HG03159 (cell line): ENCODE results near the gene NELFB.

ENCODE experiments used
- ATAC-seq: cut with Tn5 transposase; IDR thresholded peaks from one replicate; pipeline ENCODE4 v1.9.1; 2021; ENCODE audit warnings: mild to moderate bottlenecking, moderate library complexity; ENCODE audit not compliant: unreplicated experiment

The NELFB gene

DNA sequence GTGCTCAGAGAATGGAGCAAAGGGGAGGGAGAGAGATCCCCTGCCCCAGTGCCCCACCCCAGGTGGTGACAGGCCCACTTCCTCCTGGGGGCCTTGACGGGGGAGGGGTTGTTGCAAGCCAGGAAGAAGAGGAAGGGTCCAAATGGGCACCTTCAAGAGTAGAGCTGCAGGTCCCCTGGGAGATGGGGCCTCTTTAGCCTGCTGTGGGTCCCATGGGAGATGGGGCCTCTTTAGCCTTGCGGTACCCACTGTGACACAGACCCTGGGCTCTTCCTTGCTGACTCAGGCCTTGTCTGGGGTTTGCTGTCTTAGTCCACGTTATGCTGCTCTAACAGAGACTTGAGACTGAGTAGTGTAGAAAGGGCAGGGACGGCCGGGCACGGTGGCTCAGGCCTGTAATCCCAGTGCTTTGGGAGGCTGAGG, 12.8 kb downstream of the NELFB start:
- no peak for ATAC-seq

DNA sequence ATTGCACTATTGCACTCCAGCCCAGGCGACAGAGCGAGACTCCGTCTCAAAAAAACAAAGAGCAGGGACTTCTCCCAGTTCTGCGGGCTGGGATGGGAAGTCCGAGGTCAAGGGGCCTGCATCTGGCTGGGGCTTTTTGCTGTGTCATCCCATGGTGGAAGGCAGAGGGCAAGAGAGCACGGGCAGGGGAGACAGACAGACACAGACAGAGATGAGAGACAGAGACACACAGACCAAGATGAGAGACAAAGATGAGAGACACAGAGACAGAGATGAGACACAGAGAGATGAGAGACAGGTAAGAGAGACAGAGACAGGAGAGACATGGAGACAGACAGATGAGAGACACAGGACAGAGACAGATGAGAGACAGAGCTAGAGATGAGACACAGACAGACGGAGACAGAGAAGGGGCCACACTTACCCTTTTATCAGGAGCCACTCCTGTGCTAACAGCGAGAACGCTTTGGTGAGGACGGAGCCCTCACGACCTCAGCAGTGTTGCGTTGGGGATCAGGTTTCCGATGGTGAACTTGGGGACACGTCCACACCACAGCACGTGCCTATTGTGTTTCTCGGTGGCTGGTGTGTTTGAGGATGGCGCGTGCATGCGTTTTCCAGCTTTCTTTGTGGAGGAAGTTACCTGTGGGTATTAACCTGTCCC, 13.5 kb downstream of the NELFB start:
- no peak for ATAC-seq

DNA sequence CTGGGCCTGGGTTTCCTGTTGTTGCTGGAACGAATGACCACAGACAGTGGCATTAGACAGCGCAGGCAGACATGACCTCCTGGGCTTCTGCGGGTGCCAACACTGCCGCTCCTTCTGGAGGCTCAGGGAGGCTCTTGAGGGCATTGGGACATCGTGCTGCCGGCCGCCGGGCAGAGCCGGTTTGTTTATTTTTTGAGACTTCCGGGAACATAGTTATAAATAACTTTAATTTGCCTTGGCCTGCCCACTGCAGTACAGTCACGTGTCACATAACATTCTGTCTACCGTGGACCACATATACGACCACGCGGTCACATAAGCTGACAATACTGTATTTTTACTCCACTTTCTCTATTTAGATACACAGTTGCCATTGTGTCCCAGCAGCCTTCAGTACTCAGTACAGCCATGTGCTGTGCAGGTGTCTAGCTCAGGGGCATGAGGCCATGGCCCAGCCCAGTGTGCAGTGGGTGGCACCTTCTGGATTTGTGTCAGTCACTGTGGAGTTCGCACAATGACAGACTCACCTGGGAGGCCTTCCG, 14.2 kb downstream of the NELFB start:
- ATAC-seq, result no peak

DNA sequence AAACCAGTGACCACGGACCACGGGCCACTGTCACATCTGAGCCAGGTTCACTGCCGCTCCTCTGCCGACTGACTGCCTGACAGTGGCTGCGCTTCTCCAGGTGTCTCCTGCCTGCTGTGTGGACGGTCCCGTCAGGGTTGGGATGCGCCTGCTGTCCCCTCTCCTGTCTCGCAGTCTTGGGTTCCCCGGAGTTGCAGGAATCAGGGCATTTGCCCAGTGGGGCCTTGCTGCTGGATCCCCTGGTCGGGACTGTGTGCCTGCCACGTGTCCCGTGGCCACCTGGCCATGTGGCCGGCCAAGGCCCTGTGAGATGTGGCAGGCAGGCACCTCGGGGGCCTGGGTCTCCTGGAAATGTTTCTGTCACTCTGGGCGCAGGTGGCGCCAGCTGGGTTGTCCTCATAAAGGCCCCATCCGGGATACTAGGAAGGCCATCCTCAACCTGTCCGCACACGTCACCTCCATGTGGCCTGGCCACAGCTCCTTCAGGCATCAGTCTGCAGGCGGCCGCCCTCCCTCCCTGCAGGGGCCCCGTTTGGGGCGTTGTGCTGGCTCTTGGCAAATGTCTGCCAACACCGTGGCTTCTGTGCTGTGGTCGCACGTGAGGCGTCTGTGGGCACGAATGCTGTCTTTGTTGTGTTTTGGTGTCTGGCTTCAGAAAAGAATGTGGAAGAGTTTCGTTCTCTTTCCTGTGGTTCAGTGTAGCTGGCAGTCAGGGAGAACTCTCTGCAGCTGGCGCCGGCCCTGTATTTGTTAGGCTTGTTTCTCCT, 16.0 kb downstream of the NELFB start:
- ATAC-seq, result no peak

DNA sequence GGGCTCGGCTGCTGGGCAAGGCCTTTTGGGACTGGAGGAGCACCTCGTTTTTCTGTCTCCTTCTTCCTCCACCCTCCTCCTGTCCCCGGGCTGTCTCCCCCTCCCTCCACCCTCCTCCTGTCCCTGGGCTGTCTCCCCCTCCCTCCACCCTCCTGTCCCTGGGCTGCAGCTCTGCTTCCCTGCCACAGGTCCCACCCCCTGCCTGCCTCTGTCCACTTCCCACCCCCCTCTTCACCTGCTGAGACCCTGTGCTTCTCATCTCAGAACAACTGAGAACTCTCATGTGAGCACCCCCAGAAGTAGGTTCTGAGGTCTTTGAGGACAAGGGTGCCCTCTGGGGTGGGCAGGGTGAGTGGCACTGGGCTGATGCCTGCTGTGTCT, 16.6 kb downstream of the NELFB start:
- ATAC-seq, result no peak

DNA sequence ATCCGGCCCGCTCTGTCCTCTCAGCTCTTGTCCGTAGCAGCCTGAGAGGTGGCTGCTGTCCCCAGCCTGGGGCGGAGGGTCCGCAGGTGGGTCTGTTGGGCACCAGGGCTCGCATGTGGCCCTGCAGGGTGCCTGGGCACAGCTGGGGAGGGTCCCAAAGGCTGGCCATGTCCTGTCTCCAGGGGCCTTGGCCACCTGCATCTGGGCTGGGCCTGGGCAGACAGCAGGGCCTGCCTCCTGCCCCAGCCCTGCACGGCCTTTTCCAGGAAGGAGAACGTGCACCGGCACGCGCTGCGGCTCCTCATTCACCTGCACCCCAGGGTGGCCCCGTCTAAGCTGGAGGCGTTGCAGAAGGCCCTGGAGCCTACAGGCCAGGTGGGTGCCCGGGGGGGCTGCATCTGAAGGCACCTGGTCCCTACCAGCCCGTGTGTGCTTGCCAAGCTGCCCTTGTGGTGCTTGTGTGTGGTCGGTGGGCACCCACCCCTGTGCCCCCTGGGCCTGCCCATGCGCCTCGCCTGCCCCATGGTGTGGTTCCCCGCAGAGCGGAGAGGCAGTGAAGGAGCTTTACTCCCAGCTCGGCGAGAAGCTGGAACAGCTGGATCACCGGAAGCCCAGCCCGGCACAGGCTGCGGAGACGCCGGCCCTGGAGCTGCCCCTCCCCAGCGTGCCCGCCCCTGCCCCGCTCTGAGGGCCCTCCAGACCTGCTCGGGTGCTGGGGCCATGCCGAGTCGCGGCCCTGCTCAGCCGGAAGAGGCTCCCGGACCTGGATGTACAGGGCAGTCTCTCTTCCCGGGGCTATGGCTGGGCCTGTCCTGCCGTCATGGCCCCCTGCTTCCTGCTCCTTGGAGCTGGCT, 17.3 kb downstream of the NELFB start:
- ATAC-seq, result no peak

DNA sequence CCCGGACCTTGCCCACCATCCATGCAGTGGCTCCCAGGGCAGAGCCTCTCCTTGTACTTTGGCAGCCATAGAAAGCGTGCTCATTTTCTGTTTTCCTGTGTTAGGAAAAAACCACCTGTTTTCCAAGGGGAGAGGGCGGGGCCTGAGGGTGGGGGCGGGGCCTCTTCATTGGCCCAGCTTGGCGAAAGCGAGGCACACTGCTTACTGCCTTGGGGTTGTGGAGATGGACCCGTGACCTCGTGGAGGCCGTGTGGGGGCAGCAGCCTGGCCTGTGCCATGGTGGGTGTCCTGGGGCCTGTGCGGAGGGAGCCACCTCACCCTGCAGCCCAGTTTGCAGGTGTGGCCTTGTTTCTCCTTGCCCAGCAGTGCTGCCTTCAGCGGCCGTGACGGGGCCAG, 18.0 kb downstream of the NELFB start:
- ATAC-seq, result no peak

DNA sequence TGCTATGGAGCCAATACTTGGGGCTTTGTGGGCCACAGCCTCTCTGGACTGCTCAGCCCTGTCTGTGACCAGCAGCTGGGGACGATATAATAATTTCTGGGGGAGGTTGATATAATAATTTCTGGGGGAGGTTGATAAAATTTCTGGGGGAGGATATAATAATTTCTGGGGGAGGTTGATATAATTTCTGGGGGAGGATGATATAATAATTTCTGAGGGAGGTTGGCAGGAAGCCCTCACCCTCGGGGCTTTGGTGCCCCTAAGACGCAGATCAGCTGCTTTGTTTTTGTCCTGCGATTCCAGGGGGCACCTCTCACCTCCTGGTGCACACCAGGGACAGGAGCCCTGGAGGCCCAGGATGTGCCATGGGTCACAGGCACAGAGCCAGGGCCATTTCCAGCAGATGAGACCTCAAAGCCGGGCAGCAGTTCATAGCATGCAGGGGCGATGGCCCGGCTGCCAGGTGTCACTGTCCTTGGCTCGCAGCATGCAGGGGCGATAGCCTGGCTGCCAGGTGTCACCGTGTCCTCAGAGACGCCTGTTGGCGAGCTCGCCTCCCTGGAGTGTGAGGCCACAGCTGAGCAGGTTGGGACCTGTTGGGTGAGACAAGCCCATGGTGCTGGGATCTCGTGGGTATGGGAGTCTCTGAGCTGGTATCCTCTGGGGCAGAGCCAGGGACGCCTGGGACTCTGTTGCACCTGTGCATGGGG, 18.6 kb downstream of the NELFB start:
- no peak for ATAC-seq

DNA sequence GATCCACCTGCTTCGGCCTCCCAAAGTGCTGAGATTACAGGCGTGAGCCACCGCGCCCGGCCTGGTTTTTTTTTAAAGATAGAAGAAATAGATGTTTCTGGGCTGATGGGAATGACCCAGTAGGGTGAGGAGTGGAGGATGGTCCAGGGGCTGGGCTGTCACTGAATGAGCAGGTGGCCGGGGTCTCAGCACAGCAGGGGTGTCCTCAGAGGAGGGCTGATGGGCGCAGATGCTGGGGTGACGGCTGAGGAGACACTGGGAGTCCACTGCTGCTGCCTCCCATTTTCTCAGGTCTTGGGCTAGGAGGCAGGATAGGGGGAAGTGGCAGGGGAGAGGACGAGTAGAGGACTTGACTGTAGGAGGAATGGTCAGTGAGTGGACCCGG, 20.1 kb downstream of the NELFB start:
- ATAC-seq, result no peak

DNA sequence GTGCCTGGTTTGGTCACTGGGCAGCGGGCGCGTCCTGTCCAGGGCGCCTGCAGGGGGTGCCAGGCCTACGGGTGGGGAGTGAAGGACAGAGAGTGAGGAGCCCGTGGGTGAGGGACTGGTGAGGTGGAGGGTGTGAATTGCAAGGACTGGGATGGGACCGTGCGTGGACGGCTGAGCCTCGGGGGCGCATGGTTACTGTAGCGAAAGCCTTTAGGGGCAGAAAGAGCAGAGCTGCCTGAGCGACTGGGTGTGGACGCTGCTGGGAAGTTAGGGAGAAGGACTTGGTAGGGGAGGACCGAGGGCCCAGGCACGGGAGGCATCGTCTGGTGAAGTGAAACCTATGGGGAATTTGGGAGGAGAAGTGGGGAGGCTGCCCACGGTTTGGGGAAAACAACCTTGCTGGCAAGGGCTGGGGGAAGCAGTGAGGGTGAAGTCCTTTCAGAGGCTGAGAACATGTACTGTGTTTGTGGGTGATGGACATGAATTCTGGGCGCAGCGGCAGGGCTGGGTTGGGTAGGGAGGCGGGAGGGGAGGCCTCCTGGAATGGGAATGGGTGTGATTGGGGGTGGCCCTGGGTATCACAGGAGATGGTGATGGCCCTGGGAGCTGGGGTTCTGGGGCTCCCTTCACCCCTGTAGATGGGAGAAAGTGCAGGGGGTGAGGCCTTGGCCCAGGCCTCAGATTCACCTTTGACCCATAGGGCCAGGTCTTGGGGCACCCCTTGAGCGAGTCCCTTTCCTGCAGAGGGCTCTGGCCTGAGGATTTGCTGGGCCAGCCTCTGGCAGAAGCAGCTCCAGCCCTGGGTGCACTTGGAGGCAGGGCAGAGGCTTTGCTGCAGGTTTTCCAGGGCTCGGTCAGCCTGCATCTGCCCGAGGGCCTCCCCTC, 20.7 kb downstream of the NELFB start:
- no peak for ATAC-seq

DNA sequence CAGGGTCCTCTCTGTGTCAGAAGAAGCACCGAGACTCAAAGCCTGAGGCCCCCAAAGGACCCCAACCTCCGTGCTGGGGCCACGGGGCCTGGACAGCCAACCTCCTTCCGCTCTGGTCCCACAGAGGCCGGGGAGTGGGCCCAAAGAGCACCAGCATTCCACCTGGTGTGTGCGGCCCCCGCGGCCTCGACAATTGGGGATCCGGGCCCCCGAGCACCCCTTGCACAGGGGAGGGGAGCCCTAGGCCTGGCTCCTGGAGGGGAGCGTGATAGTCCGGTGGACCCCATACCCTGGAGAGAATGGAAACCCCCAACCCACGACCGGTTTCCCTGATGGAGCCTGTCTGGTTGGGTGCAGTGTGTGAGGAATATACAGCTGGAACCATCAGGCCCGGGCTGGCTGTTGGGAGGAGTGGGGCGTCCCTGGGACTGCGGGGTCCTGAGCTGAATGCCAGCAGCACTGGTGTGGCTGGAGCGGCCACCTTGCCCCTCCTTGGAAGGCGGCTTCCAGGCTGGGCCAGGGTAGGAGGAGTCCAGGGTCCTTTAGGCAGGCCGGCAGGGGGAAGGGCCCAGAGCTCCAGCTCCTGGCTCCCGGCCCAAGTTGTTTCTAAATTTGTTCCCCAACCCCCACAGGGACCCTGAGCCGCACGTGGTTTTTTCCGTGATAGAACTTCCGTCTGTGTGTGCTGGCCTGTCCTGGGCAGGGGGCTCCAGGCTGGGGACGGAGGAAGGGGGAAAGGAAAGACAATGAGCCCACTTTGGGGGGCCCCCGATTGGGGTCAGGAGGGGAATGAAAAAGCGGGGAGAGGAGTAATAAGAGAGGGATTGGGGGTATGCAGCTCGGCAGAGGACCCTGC, 21.6 kb downstream of the NELFB start:
- ATAC-seq, result peak; percentile 16

DNA sequence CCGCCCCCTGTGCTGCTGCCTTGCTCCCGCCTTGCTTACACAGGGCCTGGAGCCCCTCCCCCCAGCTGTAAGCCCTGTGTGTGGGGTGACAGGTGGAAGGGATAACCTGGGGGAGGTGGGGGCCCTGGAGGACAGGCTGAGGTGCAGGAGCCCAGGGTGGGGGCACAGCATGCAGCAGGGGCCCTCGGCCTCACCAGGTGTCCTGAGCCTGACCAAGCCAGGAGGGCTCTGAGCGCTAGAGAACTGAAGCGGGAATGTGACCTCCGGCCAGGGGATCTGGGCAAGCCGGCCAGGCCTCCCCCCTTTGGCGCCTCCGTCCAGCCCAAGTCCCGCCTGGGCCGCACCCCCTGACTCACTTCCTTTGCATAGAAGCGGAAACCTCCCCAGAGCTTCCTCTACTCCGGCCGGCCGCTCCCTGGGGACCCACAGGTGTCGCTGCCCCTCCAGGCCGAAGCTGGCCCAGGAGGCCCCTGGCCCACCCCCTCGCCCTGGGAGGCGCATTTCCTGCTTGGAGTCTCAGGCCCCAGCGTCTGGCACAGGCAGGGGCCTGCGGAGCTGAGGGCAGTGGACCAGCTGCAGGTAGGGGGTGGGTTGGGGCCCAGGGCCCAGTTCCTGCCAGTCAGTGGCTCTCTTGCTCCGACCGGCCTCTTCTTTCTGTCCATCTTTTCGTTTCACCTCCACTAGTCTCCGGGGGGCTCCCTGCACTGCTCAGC, 22.4 kb downstream of the NELFB start, which contains the start of gene TOR4A:
Gene TOR4A, plus strand, starts transcription at position 398 of the 713 bp plus-strand sequence. CDS start 964 bp downstream, outside the sequence.
- peak; percentile 67 for ATAC-seq

DNA sequence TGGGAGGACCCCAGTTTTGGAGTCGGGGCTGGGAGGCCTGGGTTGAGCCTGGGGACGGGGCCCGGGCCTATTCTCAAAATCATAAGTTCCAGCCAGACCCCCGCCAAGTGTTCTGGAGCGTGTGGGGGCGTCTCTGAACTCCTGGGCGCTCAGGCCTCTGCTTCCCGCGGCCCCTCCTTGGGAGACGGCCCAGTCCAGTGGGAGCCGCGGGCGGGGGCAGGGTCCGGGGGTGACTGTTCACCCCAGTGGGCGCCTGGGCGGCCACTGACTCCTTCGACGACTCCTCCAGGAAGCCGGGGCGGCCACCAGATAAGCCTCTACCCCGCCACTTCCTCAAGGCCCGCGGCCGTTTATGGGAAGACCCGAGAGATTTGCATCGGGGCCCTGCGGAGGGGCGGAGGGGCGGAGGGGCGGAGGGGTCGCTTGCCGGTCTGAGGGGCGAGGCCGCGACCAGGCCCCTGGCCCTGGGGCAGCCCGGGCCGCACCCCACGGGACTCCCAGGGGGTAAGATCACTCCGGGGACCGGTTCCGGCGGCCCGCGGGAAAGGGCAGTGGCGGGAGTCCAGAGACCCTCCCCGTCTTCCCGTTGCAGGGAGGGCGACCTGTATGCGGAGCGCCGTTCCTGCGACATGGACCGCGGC, 23.1 kb downstream of the NELFB start:
- no peak for ATAC-seq

DNA sequence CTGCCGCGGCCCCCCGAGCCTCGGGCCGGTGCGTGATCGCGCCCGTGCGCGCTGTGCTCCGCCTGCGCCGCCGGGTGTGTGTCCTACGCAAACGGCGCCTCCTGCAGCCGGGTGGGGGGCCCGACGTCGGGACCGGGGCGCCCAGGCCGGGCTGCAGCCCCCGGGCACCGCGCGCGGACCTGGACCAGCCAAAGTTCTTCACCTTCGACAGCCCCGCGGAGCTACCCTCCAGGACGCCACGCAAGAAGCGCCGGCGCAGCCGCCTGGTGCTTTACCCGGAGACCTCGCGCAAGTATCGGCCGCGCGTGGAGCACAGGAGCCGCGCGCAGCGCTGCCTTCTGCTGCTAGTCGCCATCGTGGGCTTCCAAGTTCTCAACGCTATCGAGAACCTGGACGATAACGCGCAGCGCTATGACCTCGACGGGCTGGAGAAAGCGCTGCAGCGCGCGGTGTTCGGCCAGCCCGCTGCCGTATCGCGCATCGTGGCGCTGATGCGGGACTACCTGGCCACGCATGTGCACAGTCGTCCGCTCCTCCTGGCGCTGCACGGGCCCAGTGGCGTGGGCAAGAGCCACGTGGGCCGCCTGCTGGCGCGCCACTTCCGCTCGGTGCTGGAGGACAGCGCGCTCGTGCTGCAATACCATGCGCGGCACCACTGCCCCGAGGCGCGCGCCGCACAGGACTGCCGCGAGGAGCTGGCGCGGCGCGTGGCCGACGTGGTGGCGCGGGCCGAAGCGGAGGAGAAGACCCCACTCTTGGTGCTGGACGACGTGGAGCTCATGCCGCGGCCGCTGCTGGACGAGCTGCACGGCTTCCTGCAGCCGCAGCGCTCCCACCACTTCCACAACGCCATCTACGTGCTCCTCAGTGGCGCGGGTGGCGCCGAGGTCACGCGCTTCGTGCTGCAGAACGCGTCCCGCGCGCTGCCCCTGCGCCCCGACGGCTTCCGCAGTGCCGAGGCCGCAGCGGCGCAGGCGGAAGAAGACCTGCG, 23.9 kb downstream of the NELFB start:
- no peak for ATAC-seq

DNA sequence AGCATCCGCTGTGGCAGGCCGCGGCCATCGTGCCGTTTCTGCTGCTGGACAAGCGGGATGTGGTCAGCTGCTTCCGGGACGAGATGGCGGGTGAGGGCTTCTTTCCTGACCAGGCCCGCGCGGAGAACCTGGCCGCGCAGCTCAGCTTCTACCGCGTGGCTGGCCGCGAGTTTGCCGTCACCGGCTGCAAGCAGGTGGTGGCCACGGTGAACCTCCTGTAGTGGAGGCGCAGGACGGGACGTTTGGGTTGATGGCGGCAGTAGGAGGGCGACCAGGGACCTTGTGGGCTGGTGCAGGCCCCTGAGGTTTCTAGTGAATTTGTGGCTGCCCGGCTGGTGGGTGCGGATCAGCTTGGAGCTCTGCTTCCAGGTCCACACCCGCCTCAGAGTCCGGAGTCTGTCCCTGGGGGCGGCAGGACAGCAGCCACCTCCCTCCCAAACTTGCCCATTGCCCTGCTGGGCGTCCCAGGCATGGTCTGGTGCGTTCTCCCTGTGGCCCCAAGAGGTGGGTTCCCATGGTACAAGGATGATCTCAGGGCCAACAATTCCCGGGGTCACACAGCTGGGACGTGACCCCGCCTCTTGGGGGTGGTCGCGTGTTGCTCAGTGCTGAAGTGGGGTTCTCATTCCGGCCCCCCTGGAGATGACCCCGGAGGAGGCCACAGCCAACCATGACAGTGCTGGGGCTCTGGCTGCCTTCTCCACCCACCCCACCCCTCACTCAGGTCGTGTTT, 24.8 kb downstream of the NELFB start:
- no peak for ATAC-seq
